GM23338 (cell line): ENCODE data around the gene HTT. TPM values are rescaled to one million over a fixed set of nuclear protein-coding genes. Genes with fewer than 3 reads are reported as not detected.

Source experiments
- ATAC-seq: fragments of 200-7000 bp; cut with Tn5 transposase; 3 replicates; pipeline ENCODE4 v1.9.1; 2020
- DNase-seq: peaks from one replicate; pipeline ENCODE4 v3.0.0-alpha.2; 2015; ENCODE audit warnings: low spot score
- H2AFZ ChIP-seq: fragments of 200-600 bp; sonication (generic); 2 replicates; pipeline ENCODE4 v1.8.0; 2016; ENCODE audit warnings: antibody characterized with exemption, mild to moderate bottlenecking, moderate library complexity
- H3F3A ChIP-seq: fragments of 200-600 bp; sonication (generic); replicated peaks from 2 replicates; pipeline ENCODE4 v1.8.0; 2017; ENCODE audit warnings: antibody characterized with exemption, mixed run types, low read depth
- H3K27ac ChIP-seq: fragments of 200-600 bp; sonication (generic); 2 replicates; pipeline ENCODE4 v1.6.1; 2016; ENCODE audit warnings: low read depth
- H3K27me3 ChIP-seq: fragments of 200-600 bp; sonication (generic); 2 replicates; pipeline ENCODE4 v1.8.0; 2016; ENCODE audit warnings: mild to moderate bottlenecking, mixed run types, moderate library complexity; ENCODE audit not compliant: insufficient read depth
- H3K36me3 ChIP-seq: fragments of 200-600 bp; sonication (generic); 2 replicates; pipeline ENCODE4 v1.8.0; 2016; ENCODE audit warnings: mild to moderate bottlenecking; ENCODE audit not compliant: insufficient read depth
- H3K4me1 ChIP-seq: fragments of 200-600 bp; sonication (generic); 2 replicates; pipeline ENCODE4 v1.8.0; 2016; ENCODE audit warnings: mild to moderate bottlenecking, moderate library complexity; ENCODE audit not compliant: insufficient read depth
- H3K4me2 ChIP-seq: fragments of 200-600 bp; sonication (generic); 2 replicates; pipeline ENCODE4 v1.7.1; 2017; ENCODE audit warnings: mixed run types
- H3K4me3 ChIP-seq: fragments of 200-600 bp; sonication (generic); 2 replicates; pipeline ENCODE4 v1.6.1; 2016; ENCODE audit warnings: mixed run types
- H3K79me2 ChIP-seq: fragments of 200-600 bp; sonication (generic); replicated peaks from 2 replicates; pipeline ENCODE4 v1.8.0; 2017; ENCODE audit warnings: mild to moderate bottlenecking; ENCODE audit not compliant: insufficient read depth
- H3K9me2 ChIP-seq: fragments of 200-600 bp; sonication (generic); 2 replicates; pipeline ENCODE4 v1.8.0; 2017; ENCODE audit not compliant: insufficient read depth
- H4K20me1 ChIP-seq: fragments of 200-600 bp; sonication (generic); replicated peaks from 2 replicates; pipeline ENCODE4 v1.8.0; 2017; ENCODE audit warnings: mild to moderate bottlenecking; ENCODE audit not compliant: insufficient read depth
- H3K27ac Mint-ChIP-seq: 2 replicates; pipeline ENCODE4 v1.8.0; 2020; ENCODE audit warnings: inconsistent platforms, mild to moderate bottlenecking, moderate library complexity, mixed read lengths
- H3K27me3 Mint-ChIP-seq: 3 replicates; pipeline ENCODE4 v1.8.0; 2022; ENCODE audit warnings: low read depth, mild to moderate bottlenecking, moderate library complexity, mixed read lengths, inconsistent platforms; ENCODE audit not compliant: insufficient read depth, poor library complexity
- H3K36me3 Mint-ChIP-seq: 3 replicates; pipeline ENCODE4 v1.8.0; 2021; ENCODE audit warnings: low read depth, mild to moderate bottlenecking, inconsistent platforms, moderate library complexity, mixed read lengths
- H3K4me1 Mint-ChIP-seq: 3 replicates; pipeline ENCODE4 v1.8.0; 2020; ENCODE audit warnings: mild to moderate bottlenecking, inconsistent platforms, mixed read lengths
- H3K4me3 Mint-ChIP-seq: 3 replicates; pipeline ENCODE4 v1.8.0; 2021; ENCODE audit warnings: moderate library complexity, mild to moderate bottlenecking, inconsistent platforms, mixed read lengths
- H3K9me3 Mint-ChIP-seq: 3 replicates; pipeline ENCODE4 v1.8.0; 2020; ENCODE audit warnings: moderate library complexity, mild to moderate bottlenecking, inconsistent platforms, mixed read lengths
- CREB1 ChIP-seq: fragments of 250-450 bp; sonication (Bioruptor Pico); IDR thresholded peaks from 2 replicates; pipeline ENCODE4 v1.5.0; 2020; ENCODE audit warnings: low read depth, mild to moderate bottlenecking, moderate library complexity
- EZH2 ChIP-seq: fragments of 200-600 bp; sonication (generic); IDR thresholded peaks from one replicate; pipeline ENCODE4 v1.8.0; 2017; ENCODE audit warnings: antibody characterized with exemption, mild to moderate bottlenecking, low read depth; ENCODE audit not compliant: unreplicated experiment
- EZH2phosphoT487 ChIP-seq: fragments of 200-600 bp; sonication (generic); IDR thresholded peaks from one replicate; pipeline ENCODE4 v1.8.1; 2018; ENCODE audit warnings: antibody characterized with exemption; ENCODE audit not compliant: unreplicated experiment
- JUNB ChIP-seq: IDR thresholded peaks from one replicate; pipeline ENCODE4 v1.6.1; 2016; ENCODE audit warnings: antibody characterized with exemption; ENCODE audit not compliant: unreplicated experiment
- NANOG ChIP-seq: IDR thresholded peaks from 2 replicates; pipeline ENCODE4 v1.6.1; 2016; ENCODE audit warnings: antibody characterized with exemption, borderline replicate concordance
- POLR2AphosphoS5 ChIP-seq: IDR thresholded peaks from 2 replicates; pipeline ENCODE4 v1.6.1; 2016; ENCODE audit warnings: antibody characterized with exemption, low read depth
- STAT1 ChIP-seq: IDR thresholded peaks from one replicate; pipeline ENCODE4 v1.6.1; 2016; ENCODE audit warnings: antibody characterized with exemption; ENCODE audit not compliant: unreplicated experiment
- ZNF114 ChIP-seq: fragments of 250-450 bp; sonication (Bioruptor Pico); IDR thresholded peaks from 2 replicates; pipeline ENCODE4 v1.5.0; 2020; ENCODE audit warnings: mild to moderate bottlenecking, moderate library complexity
- ZNF331 ChIP-seq: fragments of 250-450 bp; sonication (Bioruptor Pico); IDR thresholded peaks from 2 replicates; pipeline ENCODE4 v1.5.0; 2020; ENCODE audit warnings: low read depth, mild to moderate bottlenecking, moderate library complexity
- polyA plus RNA-seq: library from polyadenylated mRNA; unstranded; fragments of >200 nt; fragmentation: Nextera tagmentation; extraction: Ambion mirVana; gene quantifications from 2 replicates; pipeline ENCODE4 v1.2.1, GENCODE V29; 2016
- total RNA-seq: library from RNA; depleted of rRNA; stranded (reverse); fragments of >200 nt; shearing (Covaris generic); gene quantifications from 2 replicates; pipeline ENCODE4 v1.2.3, GENCODE V29; 2014
- TF ChIP-seq, protein P1 (sequence below): IDR thresholded peaks from 2 replicates; pipeline ENCODE4 v1.6.1; 2016; ENCODE audit warnings: antibody characterized with exemption
- TF ChIP-seq, protein P2 (sequence below): IDR thresholded peaks from one replicate; pipeline ENCODE4 v1.6.1; 2018; ENCODE audit warnings: antibody characterized with exemption; ENCODE audit not compliant: unreplicated experiment
- TF ChIP-seq, protein P3 (sequence below), 2 experiments: fragments of 200-600 bp in 1 of 2; sonication (generic) in 1 of 2; conservative IDR thresholded peaks; 2 replicates each; pipeline versions ENCODE4 v1.5.1 to v1.6.1; 2016 to 2017; ENCODE audit warnings: antibody characterized with exemption in 2 of 2, low read depth in 2 of 2, mild to moderate bottlenecking in 2 of 2, moderate library complexity in 1 of 2
- TF ChIP-seq, protein P4 (sequence below): fragments of 250-450 bp; sonication (Bioruptor Pico); IDR thresholded peaks from 2 replicates; pipeline ENCODE4 v1.5.0; 2020; ENCODE audit warnings: mild to moderate bottlenecking, moderate library complexity

Gene HTT
- total and polyA plus RNA-seq, 2 experiments from 2014 or later: 26.6 to 67.7 TPM

DNA sequence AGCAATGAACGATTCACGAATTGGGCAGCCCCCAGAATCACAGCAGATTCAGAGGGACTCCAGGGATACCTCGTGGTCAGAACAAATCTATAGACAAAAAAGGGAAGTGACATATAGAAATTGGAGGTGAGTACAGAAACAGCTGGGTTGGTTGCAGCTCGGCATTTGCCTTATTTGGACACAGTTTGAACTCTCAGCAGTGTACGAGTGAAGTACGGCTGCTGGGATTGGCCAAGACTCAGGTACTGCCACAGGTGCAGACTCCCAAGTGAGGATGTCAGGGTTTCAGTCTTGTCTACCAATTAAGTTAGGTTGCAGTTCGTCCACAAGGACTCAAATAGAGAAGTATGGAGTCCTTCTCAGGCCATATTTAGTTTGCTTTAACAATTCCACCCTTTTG, 28.3 kb upstream of the HTT start:
- H3K4me1 Mint-ChIP-seq: peaks cover 23% of the 10 kb centered on the region
- H3K27ac Mint-ChIP-seq: no peak overlapping the region
- no peaks in the 10 kb centered on the region for H3K79me2 ChIP-seq

More for the DNA sequence above, 28.3 kb upstream of the HTT start:
- Histone ChIP-seq H3K36me3 (no peaks in the 10 kb centered on the region), H3K4me3 (no peak overlapping the region), H3K27me3 (no peaks in the 10 kb centered on the region), H3K27ac (no peak overlapping the region), H3K9me2 (no peaks in the 10 kb centered on the region), H3F3A (no peaks in the 10 kb centered on the region), H3K4me1 (peaks cover 5% of the 10 kb centered on the region; the same call in 1 of the 2 replicates), H2AFZ (no peak overlapping the region), H3K4me2 (no peak overlapping the region), H4K20me1 (no peaks in the 10 kb centered on the region; the same call in 1 of the 2 replicates)
- ATAC-seq (no peak), DNase-seq (no peak)
- TF ChIP-seq, protein P1, sequence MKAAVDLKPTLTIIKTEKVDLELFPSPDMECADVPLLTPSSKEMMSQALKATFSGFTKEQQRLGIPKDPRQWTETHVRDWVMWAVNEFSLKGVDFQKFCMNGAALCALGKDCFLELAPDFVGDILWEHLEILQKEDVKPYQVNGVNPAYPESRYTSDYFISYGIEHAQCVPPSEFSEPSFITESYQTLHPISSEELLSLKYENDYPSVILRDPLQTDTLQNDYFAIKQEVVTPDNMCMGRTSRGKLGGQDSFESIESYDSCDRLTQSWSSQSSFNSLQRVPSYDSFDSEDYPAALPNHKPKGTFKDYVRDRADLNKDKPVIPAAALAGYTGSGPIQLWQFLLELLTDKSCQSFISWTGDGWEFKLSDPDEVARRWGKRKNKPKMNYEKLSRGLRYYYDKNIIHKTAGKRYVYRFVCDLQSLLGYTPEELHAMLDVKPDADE: no peak
- no peak for TF ChIP-seq STAT1
- TF ChIP-seq, protein P2, sequence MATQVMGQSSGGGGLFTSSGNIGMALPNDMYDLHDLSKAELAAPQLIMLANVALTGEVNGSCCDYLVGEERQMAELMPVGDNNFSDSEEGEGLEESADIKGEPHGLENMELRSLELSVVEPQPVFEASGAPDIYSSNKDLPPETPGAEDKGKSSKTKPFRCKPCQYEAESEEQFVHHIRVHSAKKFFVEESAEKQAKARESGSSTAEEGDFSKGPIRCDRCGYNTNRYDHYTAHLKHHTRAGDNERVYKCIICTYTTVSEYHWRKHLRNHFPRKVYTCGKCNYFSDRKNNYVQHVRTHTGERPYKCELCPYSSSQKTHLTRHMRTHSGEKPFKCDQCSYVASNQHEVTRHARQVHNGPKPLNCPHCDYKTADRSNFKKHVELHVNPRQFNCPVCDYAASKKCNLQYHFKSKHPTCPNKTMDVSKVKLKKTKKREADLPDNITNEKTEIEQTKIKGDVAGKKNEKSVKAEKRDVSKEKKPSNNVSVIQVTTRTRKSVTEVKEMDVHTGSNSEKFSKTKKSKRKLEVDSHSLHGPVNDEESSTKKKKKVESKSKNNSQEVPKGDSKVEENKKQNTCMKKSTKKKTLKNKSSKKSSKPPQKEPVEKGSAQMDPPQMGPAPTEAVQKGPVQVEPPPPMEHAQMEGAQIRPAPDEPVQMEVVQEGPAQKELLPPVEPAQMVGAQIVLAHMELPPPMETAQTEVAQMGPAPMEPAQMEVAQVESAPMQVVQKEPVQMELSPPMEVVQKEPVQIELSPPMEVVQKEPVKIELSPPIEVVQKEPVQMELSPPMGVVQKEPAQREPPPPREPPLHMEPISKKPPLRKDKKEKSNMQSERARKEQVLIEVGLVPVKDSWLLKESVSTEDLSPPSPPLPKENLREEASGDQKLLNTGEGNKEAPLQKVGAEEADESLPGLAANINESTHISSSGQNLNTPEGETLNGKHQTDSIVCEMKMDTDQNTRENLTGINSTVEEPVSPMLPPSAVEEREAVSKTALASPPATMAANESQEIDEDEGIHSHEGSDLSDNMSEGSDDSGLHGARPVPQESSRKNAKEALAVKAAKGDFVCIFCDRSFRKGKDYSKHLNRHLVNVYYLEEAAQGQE: no peak
- no peak for TF ChIP-seq ZNF114 (CRISPR knock-in tag)
- TF ChIP-seq JUNB: no peak
- no peak for TF ChIP-seq POLR2AphosphoS5
- TF ChIP-seq ZNF331 (CRISPR knock-in tag): no peak
- TF ChIP-seq, protein P3, sequence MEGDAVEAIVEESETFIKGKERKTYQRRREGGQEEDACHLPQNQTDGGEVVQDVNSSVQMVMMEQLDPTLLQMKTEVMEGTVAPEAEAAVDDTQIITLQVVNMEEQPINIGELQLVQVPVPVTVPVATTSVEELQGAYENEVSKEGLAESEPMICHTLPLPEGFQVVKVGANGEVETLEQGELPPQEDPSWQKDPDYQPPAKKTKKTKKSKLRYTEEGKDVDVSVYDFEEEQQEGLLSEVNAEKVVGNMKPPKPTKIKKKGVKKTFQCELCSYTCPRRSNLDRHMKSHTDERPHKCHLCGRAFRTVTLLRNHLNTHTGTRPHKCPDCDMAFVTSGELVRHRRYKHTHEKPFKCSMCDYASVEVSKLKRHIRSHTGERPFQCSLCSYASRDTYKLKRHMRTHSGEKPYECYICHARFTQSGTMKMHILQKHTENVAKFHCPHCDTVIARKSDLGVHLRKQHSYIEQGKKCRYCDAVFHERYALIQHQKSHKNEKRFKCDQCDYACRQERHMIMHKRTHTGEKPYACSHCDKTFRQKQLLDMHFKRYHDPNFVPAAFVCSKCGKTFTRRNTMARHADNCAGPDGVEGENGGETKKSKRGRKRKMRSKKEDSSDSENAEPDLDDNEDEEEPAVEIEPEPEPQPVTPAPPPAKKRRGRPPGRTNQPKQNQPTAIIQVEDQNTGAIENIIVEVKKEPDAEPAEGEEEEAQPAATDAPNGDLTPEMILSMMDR (conservative IDR thresholded peaks at IDR 0.05; ENCODE audit: low read depth in 2 of 2): no peak
- TF ChIP-seq NANOG: no peak
- TF ChIP-seq CREB1: no peak
- TF ChIP-seq EZH2phosphoT487: no peak
- TF ChIP-seq EZH2: no peak
- TF ChIP-seq, protein P4, sequence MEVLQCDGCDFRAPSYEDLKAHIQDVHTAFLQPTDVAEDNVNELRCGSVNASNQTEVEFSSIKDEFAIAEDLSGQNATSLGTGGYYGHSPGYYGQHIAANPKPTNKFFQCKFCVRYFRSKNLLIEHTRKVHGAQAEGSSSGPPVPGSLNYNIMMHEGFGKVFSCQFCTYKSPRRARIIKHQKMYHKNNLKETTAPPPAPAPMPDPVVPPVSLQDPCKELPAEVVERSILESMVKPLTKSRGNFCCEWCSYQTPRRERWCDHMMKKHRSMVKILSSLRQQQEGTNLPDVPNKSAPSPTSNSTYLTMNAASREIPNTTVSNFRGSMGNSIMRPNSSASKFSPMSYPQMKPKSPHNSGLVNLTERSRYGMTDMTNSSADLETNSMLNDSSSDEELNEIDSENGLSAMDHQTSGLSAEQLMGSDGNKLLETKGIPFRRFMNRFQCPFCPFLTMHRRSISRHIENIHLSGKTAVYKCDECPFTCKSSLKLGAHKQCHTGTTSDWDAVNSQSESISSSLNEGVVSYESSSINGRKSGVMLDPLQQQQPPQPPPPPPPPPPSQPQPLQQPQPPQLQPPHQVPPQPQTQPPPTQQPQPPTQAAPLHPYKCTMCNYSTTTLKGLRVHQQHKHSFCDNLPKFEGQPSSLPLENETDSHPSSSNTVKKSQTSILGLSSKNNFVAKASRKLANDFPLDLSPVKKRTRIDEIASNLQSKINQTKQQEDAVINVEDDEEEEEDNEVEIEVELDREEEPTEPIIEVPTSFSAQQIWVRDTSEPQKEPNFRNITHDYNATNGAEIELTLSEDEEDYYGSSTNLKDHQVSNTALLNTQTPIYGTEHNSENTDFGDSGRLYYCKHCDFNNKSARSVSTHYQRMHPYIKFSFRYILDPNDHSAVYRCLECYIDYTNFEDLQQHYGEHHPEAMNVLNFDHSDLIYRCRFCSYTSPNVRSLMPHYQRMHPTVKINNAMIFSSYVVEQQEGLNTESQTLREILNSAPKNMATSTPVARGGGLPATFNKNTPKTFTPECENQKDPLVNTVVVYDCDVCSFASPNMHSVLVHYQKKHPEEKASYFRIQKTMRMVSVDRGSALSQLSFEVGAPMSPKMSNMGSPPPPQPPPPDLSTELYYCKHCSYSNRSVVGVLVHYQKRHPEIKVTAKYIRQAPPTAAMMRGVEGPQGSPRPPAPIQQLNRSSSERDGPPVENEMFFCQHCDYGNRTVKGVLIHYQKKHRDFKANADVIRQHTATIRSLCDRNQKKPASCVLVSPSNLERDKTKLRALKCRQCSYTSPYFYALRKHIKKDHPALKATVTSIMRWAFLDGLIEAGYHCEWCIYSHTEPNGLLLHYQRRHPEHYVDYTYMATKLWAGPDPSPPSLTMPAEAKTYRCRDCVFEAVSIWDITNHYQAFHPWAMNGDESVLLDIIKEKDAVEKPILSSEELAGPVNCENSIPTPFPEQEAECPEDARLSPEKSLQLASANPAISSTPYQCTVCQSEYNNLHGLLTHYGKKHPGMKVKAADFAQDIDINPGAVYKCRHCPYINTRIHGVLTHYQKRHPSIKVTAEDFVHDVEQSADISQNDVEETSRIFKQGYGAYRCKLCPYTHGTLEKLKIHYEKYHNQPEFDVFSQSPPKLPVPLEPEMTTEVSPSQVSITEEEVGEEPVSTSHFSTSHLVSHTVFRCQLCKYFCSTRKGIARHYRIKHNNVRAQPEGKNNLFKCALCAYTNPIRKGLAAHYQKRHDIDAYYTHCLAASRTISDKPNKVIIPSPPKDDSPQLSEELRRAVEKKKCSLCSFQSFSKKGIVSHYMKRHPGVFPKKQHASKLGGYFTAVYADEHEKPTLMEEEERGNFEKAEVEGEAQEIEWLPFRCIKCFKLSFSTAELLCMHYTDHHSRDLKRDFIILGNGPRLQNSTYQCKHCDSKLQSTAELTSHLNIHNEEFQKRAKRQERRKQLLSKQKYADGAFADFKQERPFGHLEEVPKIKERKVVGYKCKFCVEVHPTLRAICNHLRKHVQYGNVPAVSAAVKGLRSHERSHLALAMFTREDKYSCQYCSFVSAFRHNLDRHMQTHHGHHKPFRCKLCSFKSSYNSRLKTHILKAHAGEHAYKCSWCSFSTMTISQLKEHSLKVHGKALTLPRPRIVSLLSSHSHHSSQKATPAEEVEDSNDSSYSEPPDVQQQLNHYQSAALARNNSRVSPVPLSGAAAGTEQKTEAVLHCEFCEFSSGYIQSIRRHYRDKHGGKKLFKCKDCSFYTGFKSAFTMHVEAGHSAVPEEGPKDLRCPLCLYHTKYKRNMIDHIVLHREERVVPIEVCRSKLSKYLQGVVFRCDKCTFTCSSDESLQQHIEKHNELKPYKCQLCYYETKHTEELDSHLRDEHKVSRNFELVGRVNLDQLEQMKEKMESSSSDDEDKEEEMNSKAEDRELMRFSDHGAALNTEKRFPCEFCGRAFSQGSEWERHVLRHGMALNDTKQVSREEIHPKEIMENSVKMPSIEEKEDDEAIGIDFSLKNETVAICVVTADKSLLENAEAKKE: no peak
- Mint-ChIP-seq H3K36me3 (no peaks in the 10 kb centered on the region), H3K27me3 (peaks cover 5% of the 10 kb centered on the region), H3K9me3 (peaks cover 3% of the 10 kb centered on the region; the same call in 2 of the 3 replicates), H3K4me3 (no peak overlapping the region)
